ENCODE results near the gene TOR2A. TPM values are rescaled to one million over a fixed set of nuclear protein-coding genes. Genes with fewer than 3 reads are reported as not detected.

The TOR2A gene
- total RNA-seq, 1 experiment from 2014 or later, result 14.4 TPM

- TF ChIP-seq NFE2L1 (CRISPR knock-in tag; IDR thresholded peaks at IDR 0.05) (no peak), CDX4 (CRISPR knock-in tag; IDR thresholded peaks at IDR 0.05; ENCODE audit: borderline replicate concordance) (no peak), ATF6 (CRISPR knock-in tag; IDR thresholded peaks at IDR 0.05) (no peak), NFYB (CRISPR knock-in tag; conservative IDR thresholded peaks at IDR 0.05; ENCODE audit: low read depth) (no peak), TEAD1 (CRISPR knock-in tag; IDR thresholded peaks at IDR 0.05) (no peak), ELF4 (CRISPR knock-in tag; IDR thresholded peaks at IDR 0.05; ENCODE audit: low read depth) (no peak), FOXP4 (CRISPR knock-in tag; IDR thresholded peaks at IDR 0.05) (no peak), USF1 (CRISPR knock-in tag; IDR thresholded peaks at IDR 0.05) (no peak), ZNF219 (CRISPR knock-in tag; IDR thresholded peaks at IDR 0.05; ENCODE audit: borderline replicate concordance) (no peak), ZNF281 (CRISPR knock-in tag; IDR thresholded peaks at IDR 0.05) (no peak), FOXK1 (CRISPR knock-in tag; IDR thresholded peaks at IDR 0.05) (no peak)
- DNase-seq (ENCODE audit: low spot score), result no peak
- H3K4me1 Mint-ChIP-seq, result peaks cover 31% of the 10 kb centered on the region
- H3K4me3 Mint-ChIP-seq, result no peak overlapping the region
- POLR2A ChIA-PET, result no interaction called here
- no peak overlapping the region for H3K27ac Mint-ChIP-seq
- H3K36me3 Mint-ChIP-seq, result no peaks in the 10 kb centered on the region
- CTCF ChIA-PET, result interaction anchor here (0.7 to 1.0 kb wide), 2 partner anchors 9 to 38 kb away, joined by 3 to 4 read pairs; partner anchors contain the start of gene TOR2A
- H3K9me3 Mint-ChIP-seq, result no peaks in the 10 kb centered on the region
- peaks cover 7% of the 10 kb centered on the region for H3K27me3 Mint-ChIP-seq (ENCODE audit: low read depth)
- ATAC-seq, result no peak
Observed at GRCh38 chr9:127773272-127773671, 38.2 kb upstream of the TOR2A start.

GRCh38 chr9:127772603-127773002, 37.5 kb upstream of the TOR2A start:
- no peaks in the 10 kb centered on the region for H3K9me3 Mint-ChIP-seq
- no peak overlapping the region for H3K27ac Mint-ChIP-seq
- no peak overlapping the region for H3K4me3 Mint-ChIP-seq
- DNase-seq (ENCODE audit: low spot score) (no peak), ATAC-seq (no peak)
- CTCF ChIA-PET, result interaction anchor here (3.2 kb wide), 1 partner anchor 38 kb away, joined by 54 read pairs; the partner anchor contains the start of gene TOR2A
- no peaks in the 10 kb centered on the region for H3K36me3 Mint-ChIP-seq
- POLR2A ChIA-PET, result interaction anchor here (0.6 to 2.1 kb wide), 2 partner anchors 10 to 30 kb away, joined by 3 to 12 read pairs; no protein-coding TSS in a partner anchor
- H3K27me3 Mint-ChIP-seq (ENCODE audit: low read depth), result peaks cover 7% of the 10 kb centered on the region
- peaks cover 33% of the 10 kb centered on the region for H3K4me1 Mint-ChIP-seq
- TF ChIP-seq MAX (CRISPR knock-in tag; IDR thresholded peaks at IDR 0.05), result no peak
- TF ChIP-seq EMX1 (CRISPR knock-in tag; IDR thresholded peaks at IDR 0.05), result no peak
- no peak for TF ChIP-seq TEAD4 (CRISPR knock-in tag; IDR thresholded peaks at IDR 0.05)
- no peak for TF ChIP-seq ZSCAN18 (CRISPR knock-in tag; IDR thresholded peaks at IDR 0.05)
- no peak for TF ChIP-seq ATF3 (CRISPR knock-in tag; conservative IDR thresholded peaks at IDR 0.05)
- TF ChIP-seq ZMAT4 (CRISPR knock-in tag; IDR thresholded peaks at IDR 0.05), result no peak
- no peak for TF ChIP-seq CBFB (CRISPR knock-in tag; IDR thresholded peaks at IDR 0.05; ENCODE audit: low read depth)
- no peak for TF ChIP-seq MLX (CRISPR knock-in tag; IDR thresholded peaks at IDR 0.05)
- TF ChIP-seq SP1 (CRISPR knock-in tag; conservative IDR thresholded peaks at IDR 0.05), result no peak
- no peak for TF ChIP-seq ZNF317 (CRISPR knock-in tag; IDR thresholded peaks at IDR 0.05; ENCODE audit: borderline replicate concordance, low read depth)
